Measurements from ENCODE around the gene ANKRD11.
A peak's percentile ranks its signal among the peaks of the same experiment; 100 is the strongest.

The ANKRD11 gene

GRCh38 chr16:89355007-89355406 lies 135.4 kb downstream of the ANKRD11 start:
- H3K27ac ChIP-seq (ENCODE audit: poor library complexity, severe bottlenecking), result peak overlapping the region; percentile 74
- no peak for TF ChIP-seq CTCF (IDR thresholded peaks at IDR 0.05; ENCODE audit: poor library complexity, severe bottlenecking)
- H3K9me3 ChIP-seq (ENCODE audit: severe bottlenecking), result no peaks in the 10 kb centered on the region
- peaks cover 24% of the 10 kb centered on the region for H3K36me3 ChIP-seq (ENCODE audit: low read depth)
- ATAC-seq (ENCODE audit: low read depth) (no peak), DNase-seq (ENCODE audit: low spot score) (no peak)
- H3K4me1 ChIP-seq (ENCODE audit: insufficient read depth, poor library complexity, severe bottlenecking), result peaks cover 33% of the 10 kb centered on the region
- H3K4me3 ChIP-seq (ENCODE audit: severe bottlenecking), result no peak overlapping the region
- H3K27me3 ChIP-seq (ENCODE audit: insufficient read depth, poor library complexity, severe bottlenecking), result no peaks in the 10 kb centered on the region

DNA sequence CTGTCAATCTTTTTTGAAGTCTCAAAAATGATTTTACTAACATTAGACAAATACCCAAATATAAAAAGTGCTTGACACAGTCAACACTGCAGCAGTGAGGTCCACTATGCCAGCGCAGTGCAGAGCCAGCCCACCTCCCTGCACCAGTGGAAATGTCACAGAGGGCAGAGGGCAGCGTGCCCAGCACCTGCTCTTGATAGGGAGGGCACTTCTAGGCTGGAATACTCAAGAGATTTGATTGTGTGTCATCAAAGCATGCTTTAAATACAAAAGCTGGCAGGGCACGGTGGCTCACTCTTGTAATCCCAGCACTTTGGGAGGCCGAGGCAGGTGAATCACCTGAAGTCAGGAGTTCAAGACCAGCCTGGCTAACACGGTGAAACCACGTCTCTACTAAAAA lies 136.0 kb downstream of the ANKRD11 start:
- ATAC-seq (ENCODE audit: low read depth) (no peak), DNase-seq (ENCODE audit: low spot score) (no peak)
- no peaks in the 10 kb centered on the region for H3K27me3 ChIP-seq (ENCODE audit: insufficient read depth, poor library complexity, severe bottlenecking)
- H3K9me3 ChIP-seq (ENCODE audit: severe bottlenecking), result no peaks in the 10 kb centered on the region
- H3K27ac ChIP-seq (ENCODE audit: poor library complexity, severe bottlenecking), result peak overlapping the region; percentile 74
- no peak overlapping the region for H3K4me3 ChIP-seq (ENCODE audit: severe bottlenecking)
- H3K36me3 ChIP-seq (ENCODE audit: low read depth), result peaks cover 17% of the 10 kb centered on the region
- TF ChIP-seq CTCF (IDR thresholded peaks at IDR 0.05; ENCODE audit: poor library complexity, severe bottlenecking), result no peak
- peaks cover 33% of the 10 kb centered on the region for H3K4me1 ChIP-seq (ENCODE audit: insufficient read depth, poor library complexity, severe bottlenecking)

DNA sequence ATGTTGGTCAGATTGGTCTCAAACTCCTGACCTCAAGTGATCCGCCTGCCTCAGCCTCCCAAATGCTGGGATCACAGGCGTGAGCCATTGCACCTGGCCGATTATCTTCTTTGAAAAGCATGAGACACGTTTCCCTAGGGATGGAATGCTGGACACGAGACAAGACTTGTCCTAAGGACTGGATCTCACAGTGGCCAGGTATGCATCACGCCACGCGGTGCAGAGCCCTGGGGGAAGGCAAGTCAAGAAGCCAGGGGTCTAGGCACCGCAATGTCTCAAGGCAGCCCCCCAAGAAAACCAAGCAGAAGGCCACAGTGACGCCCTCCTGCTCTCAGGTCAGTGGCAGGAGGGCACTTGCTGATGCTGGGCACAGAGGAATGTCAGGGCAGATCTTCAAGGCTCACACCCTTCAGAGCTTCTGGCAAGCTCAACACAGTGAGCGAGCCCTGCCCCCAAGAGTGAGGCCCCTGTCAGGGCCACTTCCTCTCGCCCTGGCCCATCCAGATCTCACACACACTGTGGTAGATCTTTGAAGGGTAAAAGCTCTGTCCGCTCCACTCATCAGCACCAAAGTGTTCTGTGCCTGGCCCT lies 138.2 kb downstream of the ANKRD11 start:
- H3K4me1 ChIP-seq (ENCODE audit: insufficient read depth, poor library complexity, severe bottlenecking), result peaks cover 35% of the 10 kb centered on the region
- peaks cover 16% of the 10 kb centered on the region for H3K36me3 ChIP-seq (ENCODE audit: low read depth)
- no peak for TF ChIP-seq CTCF (IDR thresholded peaks at IDR 0.05; ENCODE audit: poor library complexity, severe bottlenecking)
- DNase-seq (ENCODE audit: low spot score) (no peak), ATAC-seq (ENCODE audit: low read depth) (peak; percentile 74)
- H3K9me3 ChIP-seq (ENCODE audit: severe bottlenecking), result no peaks in the 10 kb centered on the region
- no peaks in the 10 kb centered on the region for H3K27me3 ChIP-seq (ENCODE audit: insufficient read depth, poor library complexity, severe bottlenecking)
- H3K4me3 ChIP-seq (ENCODE audit: severe bottlenecking), result no peak overlapping the region
- H3K27ac ChIP-seq (ENCODE audit: poor library complexity, severe bottlenecking), result peak overlapping the region; percentile 74

- H3K4me3 ChIP-seq (ENCODE audit: severe bottlenecking), result no peak overlapping the region
- no peaks in the 10 kb centered on the region for H3K27me3 ChIP-seq (ENCODE audit: insufficient read depth, poor library complexity, severe bottlenecking)
- no peak for DNase-seq (ENCODE audit: low spot score)
- H3K27ac ChIP-seq (ENCODE audit: poor library complexity, severe bottlenecking), result peak overlapping the region; percentile 74
- no peak for ATAC-seq (ENCODE audit: low read depth)
- peaks cover 39% of the 10 kb centered on the region for H3K4me1 ChIP-seq (ENCODE audit: insufficient read depth, poor library complexity, severe bottlenecking)
- TF ChIP-seq CTCF (IDR thresholded peaks at IDR 0.05; ENCODE audit: poor library complexity, severe bottlenecking), result no peak
- peaks cover 16% of the 10 kb centered on the region for H3K36me3 ChIP-seq (ENCODE audit: low read depth)
- H3K9me3 ChIP-seq (ENCODE audit: severe bottlenecking), result no peaks in the 10 kb centered on the region
These were observed 138.7 kb downstream of the ANKRD11 start for GRCh38 chr16:89351645-89352044.

GRCh38 chr16:89350701-89351380 lies 139.5 kb downstream of the ANKRD11 start:
- no peak for ATAC-seq (ENCODE audit: low read depth)
- peaks cover 47% of the 10 kb centered on the region for H3K4me1 ChIP-seq (ENCODE audit: insufficient read depth, poor library complexity, severe bottlenecking)
- no peak overlapping the region for H3K4me3 ChIP-seq (ENCODE audit: severe bottlenecking)
- H3K27me3 ChIP-seq (ENCODE audit: insufficient read depth, poor library complexity, severe bottlenecking), result no peaks in the 10 kb centered on the region
- no peak for TF ChIP-seq CTCF (IDR thresholded peaks at IDR 0.05; ENCODE audit: poor library complexity, severe bottlenecking)
- DNase-seq (ENCODE audit: low spot score), result no peak
- H3K36me3 ChIP-seq (ENCODE audit: low read depth), result peaks cover 16% of the 10 kb centered on the region
- peak overlapping the region; percentile 74 for H3K27ac ChIP-seq (ENCODE audit: poor library complexity, severe bottlenecking)
- no peaks in the 10 kb centered on the region for H3K9me3 ChIP-seq (ENCODE audit: severe bottlenecking)
